Suprapubic skin (tissue), 4 donors: ENCODE measurements around the gene ANOS1. TPM values are rescaled to one million over a fixed set of nuclear protein-coding genes. Genes with fewer than 3 reads are reported as not detected.

Experiments
- DNase-seq, 2 donors: peaks; one replicate each; pipeline ENCODE4 v3.0.0-alpha.2; 2019; ENCODE audit warnings: low spot score in 2 of 2
- H3K27ac ChIP-seq: fragments of 200-600 bp; sonication (generic); one replicate; pipeline ENCODE4 v1.5.1; 2019
- H3K27me3 ChIP-seq: fragments of 200-600 bp; sonication (generic); one replicate; pipeline ENCODE4 v1.5.1; 2019
- H3K36me3 ChIP-seq: fragments of 200-600 bp; sonication (generic); one replicate; pipeline ENCODE4 v1.5.1; 2019
- H3K4me1 ChIP-seq: fragments of 200-600 bp; sonication (generic); one replicate; pipeline ENCODE4 v1.5.1; 2019
- H3K4me3 ChIP-seq: fragments of 200-600 bp; sonication (generic); one replicate; pipeline ENCODE4 v1.5.1; 2019; ENCODE audit warnings: mild to moderate bottlenecking
- H3K9me3 ChIP-seq: fragments of 200-600 bp; sonication (generic); one replicate; pipeline ENCODE4 v1.5.1; 2019
- CTCF ChIP-seq, 2 donors: fragments of 200-600 bp in 1 of 2; fragments of 450-650 bp in 1 of 2; sonication (generic) in 1 of 2; IDR thresholded peaks; one replicate each; pipeline ENCODE4 v1.5.1; 2016 to 2019; ENCODE audit warnings: antibody characterized with exemption in 2 of 2, mild to moderate bottlenecking in 1 of 2, moderate library complexity in 1 of 2
- EP300 ChIP-seq: sonication (generic); formaldehyde crosslinking; IDR thresholded peaks from one replicate; pipeline ENCODE4 v1.6.1; 2017; ENCODE audit warnings: antibody characterized with exemption
- POLR2A ChIP-seq, 2 donors: fragments of 450-650 bp; IDR thresholded peaks; one replicate each; pipeline ENCODE4 v1.6.1; 2017; ENCODE audit warnings: antibody characterized with exemption in 2 of 2, mild to moderate bottlenecking in 2 of 2, moderate library complexity in 2 of 2
- POLR2AphosphoS5 ChIP-seq, 3 donors: sonication (generic); formaldehyde crosslinking; IDR thresholded peaks; one replicate each; pipeline ENCODE4 v1.6.1; 2017; ENCODE audit warnings: antibody characterized with exemption in 3 of 3
- WGBS: methylation state at CpG from one replicate; pipeline ENCODE4 v1.1.5; 2018; 5-methylcytosine and 5-hydroxymethylcytosine counted together
- total RNA-seq, 4 donors: library from RNA; depleted of rRNA; stranded (reverse); fragments of >200 nt; gene quantifications; one replicate each; pipeline ENCODE4 v1.1.0, GENCODE V29; 2016

ANOS1 gene
- total RNA-seq, 4 donors from 2014 or later = 3.8 to 9.7 (median 5.7) TPM

GRCh38 chrX:8672176-8672575, 59.8 kb downstream of the ANOS1 start:
- Histone ChIP-seq H3K36me3 (no peaks in the 10 kb centered on the region), H3K4me1 (no peaks in the 10 kb centered on the region), H3K27ac (no peak overlapping the region), H3K9me3 (no peaks in the 10 kb centered on the region), H3K27me3 (no peaks in the 10 kb centered on the region), H3K4me3 (no peak overlapping the region)
- TF ChIP-seq POLR2A (IDR thresholded peaks at IDR 0.05) = no peak
- no peak for TF ChIP-seq POLR2AphosphoS5 (IDR thresholded peaks at IDR 0.05)
- TF ChIP-seq CTCF (IDR thresholded peaks at IDR 0.05) = no peak
- TF ChIP-seq EP300 = no peak
- DNase-seq = no peak
- 90% methylated on average over 2 of the region's 2 CpGs for WGBS

- WGBS = 65% methylated on average over 8 of the region's 8 CpGs
- H3K4me1 ChIP-seq = no peaks in the 10 kb centered on the region
- DNase-seq = no peak
- no peak overlapping the region for H3K27ac ChIP-seq
- no peaks in the 10 kb centered on the region for H3K9me3 ChIP-seq
- H3K36me3 ChIP-seq = no peaks in the 10 kb centered on the region
- no peaks in the 10 kb centered on the region for H3K27me3 ChIP-seq
- no peak for TF ChIP-seq CTCF (IDR thresholded peaks at IDR 0.05)
- TF ChIP-seq EP300 = no peak
- TF ChIP-seq POLR2AphosphoS5 (IDR thresholded peaks at IDR 0.05) = no peak
- no peak for TF ChIP-seq POLR2A (IDR thresholded peaks at IDR 0.05)
- H3K4me3 ChIP-seq = no peak overlapping the region
Observed at GRCh38 chrX:8668813-8669212, 63.1 kb downstream of the ANOS1 start.

- no peak for DNase-seq
- Histone ChIP-seq H3K36me3 (no peaks in the 10 kb centered on the region), H3K27ac (no peak overlapping the region), H3K4me3 (no peak overlapping the region), H3K4me1 (no peaks in the 10 kb centered on the region), H3K9me3 (no peaks in the 10 kb centered on the region), H3K27me3 (no peaks in the 10 kb centered on the region)
- TF ChIP-seq POLR2AphosphoS5 (IDR thresholded peaks at IDR 0.05) (no peak), CTCF (IDR thresholded peaks at IDR 0.05) (no peak), POLR2A (IDR thresholded peaks at IDR 0.05) (no peak), EP300 (no peak)
- 35% methylated on average over 1 of the region's 1 CpG for WGBS
Observed at GRCh38 chrX:8663325-8663724, 68.6 kb downstream of the ANOS1 start.

GRCh38 chrX:8657883-8658282, 74.1 kb downstream of the ANOS1 start:
- 71% methylated on average over 2 of the region's 2 CpGs for WGBS
- no peaks in the 10 kb centered on the region for H3K9me3 ChIP-seq
- H3K27me3 ChIP-seq = no peaks in the 10 kb centered on the region
- no peak for DNase-seq
- no peak overlapping the region for H3K27ac ChIP-seq
- H3K36me3 ChIP-seq = no peaks in the 10 kb centered on the region
- H3K4me1 ChIP-seq = peaks cover 3% of the 10 kb centered on the region
- TF ChIP-seq CTCF (IDR thresholded peaks at IDR 0.05) = no peak
- no peak for TF ChIP-seq POLR2A (IDR thresholded peaks at IDR 0.05)
- TF ChIP-seq EP300 = no peak
- no peak overlapping the region for H3K4me3 ChIP-seq

- DNase-seq = no peak
- H3K36me3 ChIP-seq = no peaks in the 10 kb centered on the region
- TF ChIP-seq CTCF (IDR thresholded peaks at IDR 0.05) (no peak), POLR2AphosphoS5 (IDR thresholded peaks at IDR 0.05) (no peak), POLR2A (IDR thresholded peaks at IDR 0.05) (no peak), EP300 (no peak)
- WGBS = 55% methylated on average over 2 of the region's 2 CpGs
- no peaks in the 10 kb centered on the region for H3K27me3 ChIP-seq
- no peak overlapping the region for H3K27ac ChIP-seq
- no peak overlapping the region for H3K4me3 ChIP-seq
- no peaks in the 10 kb centered on the region for H3K9me3 ChIP-seq
- peaks cover 3% of the 10 kb centered on the region for H3K4me1 ChIP-seq
Observed at GRCh38 chrX:8653956-8654355, 78.0 kb downstream of the ANOS1 start.
